H9 (cell line): ENCODE measurements around the gene AGTPBP1. TPM values are rescaled to one million over a fixed set of nuclear protein-coding genes. Genes with fewer than 3 reads are reported as not detected.

Experiments
- DNase-seq: peaks from one replicate; pipeline ENCODE4 v3.0.0-alpha.2; 2017
- H2AFZ ChIP-seq: one replicate; pipeline ENCODE4 v1.6.1; 2013; ENCODE audit warnings: mild to moderate bottlenecking, low read length, control low read depth, moderate library complexity
- H2AK5ac ChIP-seq: 2 replicates; pipeline ENCODE4 v1.6.1; 2013; ENCODE audit warnings: low read length, control low read depth, mixed read lengths; ENCODE audit not compliant: insufficient read length
- H2BK120ac ChIP-seq: one replicate; pipeline ENCODE4 v1.6.1; 2013; ENCODE audit warnings: low read depth, mild to moderate bottlenecking, low read length, control low read depth, inconsistent platforms; ENCODE audit not compliant: poor library complexity, severe bottlenecking
- H2BK12ac ChIP-seq: 2 replicates; pipeline ENCODE4 v1.6.1; 2013; ENCODE audit warnings: low read length, control low read depth, mixed read lengths, low read depth; ENCODE audit not compliant: insufficient read length
- H2BK15ac ChIP-seq: 2 replicates; pipeline ENCODE4 v1.6.1; 2013; ENCODE audit warnings: low read depth, low read length, control low read depth
- H2BK20ac ChIP-seq: one replicate; pipeline ENCODE4 v1.6.1; 2013; ENCODE audit warnings: low read depth, mild to moderate bottlenecking, low read length, control low read depth, inconsistent platforms; ENCODE audit not compliant: poor library complexity, severe bottlenecking
- H2BK5ac ChIP-seq: 2 replicates; pipeline ENCODE4 v1.6.1; 2013; ENCODE audit warnings: low read length, control low read depth, mixed read lengths; ENCODE audit not compliant: insufficient read length
- H3K14ac ChIP-seq: 2 replicates; pipeline ENCODE4 v1.6.1; 2013; ENCODE audit warnings: low read length, control low read depth; ENCODE audit not compliant: insufficient read depth
- H3K18ac ChIP-seq: 2 replicates; pipeline ENCODE4 v1.6.1; 2013; ENCODE audit warnings: low read depth, mild to moderate bottlenecking, mixed read lengths, low read length, control low read depth; ENCODE audit not compliant: insufficient read length
- H3K23ac ChIP-seq: 2 replicates; pipeline ENCODE4 v1.6.1; 2013; ENCODE audit warnings: low read length, control low read depth, mixed read lengths, low read depth; ENCODE audit not compliant: insufficient read length
- H3K23me2 ChIP-seq: 2 replicates; pipeline ENCODE4 v1.6.1; 2013; ENCODE audit warnings: low read depth, mild to moderate bottlenecking, mixed read lengths, low read length, control low read depth; ENCODE audit not compliant: insufficient read length, poor library complexity, severe bottlenecking
- H3K27ac ChIP-seq: 2 replicates; pipeline ENCODE4 v1.5.1; 2013; ENCODE audit warnings: low read length, control low read depth, mixed read lengths, low read depth; ENCODE audit not compliant: insufficient read length
- H3K27me3 ChIP-seq: 2 replicates; pipeline ENCODE4 v1.6.1; 2013; ENCODE audit warnings: low read length, control low read depth, inconsistent platforms; ENCODE audit not compliant: insufficient read depth
- H3K4ac ChIP-seq: 2 replicates; pipeline ENCODE4 v1.6.1; 2013; ENCODE audit warnings: low read depth, mild to moderate bottlenecking, control low read depth, inconsistent platforms, low read length, moderate library complexity
- H3K4me1 ChIP-seq: 2 replicates; pipeline ENCODE4 v1.6.1; 2013; ENCODE audit warnings: low read length, control low read depth, inconsistent platforms; ENCODE audit not compliant: insufficient read depth
- H3K4me2 ChIP-seq: 2 replicates; pipeline ENCODE4 v1.6.1; 2013; ENCODE audit warnings: low read length, control low read depth, mixed read lengths; ENCODE audit not compliant: insufficient read length, insufficient read depth
- H3K56ac ChIP-seq: 2 replicates; pipeline ENCODE4 v1.6.1; 2013; ENCODE audit warnings: low read depth, mild to moderate bottlenecking, mixed read lengths, low read length, control low read depth; ENCODE audit not compliant: insufficient read length
- H3K79me1 ChIP-seq: 2 replicates; pipeline ENCODE4 v1.6.1; 2013; ENCODE audit warnings: low read depth, mild to moderate bottlenecking, moderate library complexity, low read length, control low read depth, inconsistent platforms; ENCODE audit not compliant: insufficient read depth, poor library complexity, severe bottlenecking
- H3K79me2 ChIP-seq: 2 replicates; pipeline ENCODE4 v1.6.1; 2013; ENCODE audit warnings: low read length, control low read depth, inconsistent platforms; ENCODE audit not compliant: insufficient read depth
- H3K9ac ChIP-seq: 2 replicates; pipeline ENCODE4 v1.6.1; 2013; ENCODE audit warnings: low read length, control low read depth, mixed read lengths; ENCODE audit not compliant: insufficient read length; ENCODE audit errors: extremely low read depth
- H3K9me3 ChIP-seq: one replicate; pipeline ENCODE4 v1.6.1; 2013; ENCODE audit warnings: low read depth, low read length, inconsistent platforms; ENCODE audit not compliant: control insufficient read depth
- H3T11ph ChIP-seq: one replicate; pipeline ENCODE4 v1.6.1; 2013; ENCODE audit warnings: mild to moderate bottlenecking, low read length, control low read depth, inconsistent platforms
- H4K20me1 ChIP-seq: one replicate; pipeline ENCODE4 v1.6.1; 2013; ENCODE audit not compliant: control insufficient read depth, insufficient read length, insufficient read depth
- H4K5ac ChIP-seq: 2 replicates; pipeline ENCODE4 v1.6.1; 2013; ENCODE audit warnings: low read depth, mild to moderate bottlenecking, mixed read lengths, low read length, control low read depth; ENCODE audit not compliant: insufficient read length
- H4K8ac ChIP-seq: replicated peaks from 2 replicates; pipeline ENCODE4 v1.6.1; 2013; ENCODE audit warnings: low read length, control low read depth, mixed read lengths, low read depth; ENCODE audit not compliant: insufficient read length
- H4K91ac ChIP-seq: 2 replicates; pipeline ENCODE4 v1.6.1; 2013; ENCODE audit warnings: low read depth, mild to moderate bottlenecking, moderate library complexity, mixed read lengths, low read length, control low read depth; ENCODE audit not compliant: insufficient read length
- H3K27ac Mint-ChIP-seq, 3 experiments: 2 replicates in 2 of 3; 3 replicates in 1 of 3; pipeline ENCODE4 v1.8.0; 2020 to 2021; ENCODE audit warnings: mixed read lengths in 3 of 3, mild to moderate bottlenecking in 1 of 3, moderate library complexity in 1 of 3
- H3K27me3 Mint-ChIP-seq: 2 replicates; pipeline ENCODE4 v1.8.0; 2021; ENCODE audit warnings: low read depth, mild to moderate bottlenecking, moderate library complexity, mixed read lengths
- H3K36me3 Mint-ChIP-seq, 3 experiments: 2 replicates in 2 of 3; 3 replicates in 1 of 3; pipeline ENCODE4 v1.8.0; 2020 to 2021; ENCODE audit warnings: low read depth in 3 of 3, mixed read lengths in 3 of 3; ENCODE audit not compliant: insufficient read depth in 1 of 3
- H3K4me1 Mint-ChIP-seq, 2 experiments: 2 replicates each; pipeline ENCODE4 v1.8.0; 2020; ENCODE audit warnings: mixed read lengths in 2 of 2
- H3K4me3 Mint-ChIP-seq, 2 experiments: 2 replicates in 1 of 2; 3 replicates in 1 of 2; pipeline ENCODE4 v1.8.0; 2020 to 2021; ENCODE audit warnings: mild to moderate bottlenecking in 2 of 2, mixed read lengths in 2 of 2, moderate library complexity in 1 of 2
- H3K9me3 Mint-ChIP-seq, 2 experiments: 2 replicates in 1 of 2; 3 replicates in 1 of 2; pipeline ENCODE4 v1.8.0; 2020; ENCODE audit warnings: mild to moderate bottlenecking in 2 of 2, mixed read lengths in 2 of 2, moderate library complexity in 1 of 2
- CTCF ChIP-seq: fragments of 200-600 bp; sonication (generic); conservative IDR thresholded peaks from 3 replicates; pipeline ENCODE4 v1.8.0; 2021; ENCODE audit warnings: antibody characterized with exemption, mild to moderate bottlenecking
- total RNA-seq: library from RNA; stranded (reverse); gene quantifications from 2 replicates; pipeline ENCODE4 v1.2.1, GENCODE V29; 2021

Gene AGTPBP1
- total RNA-seq, 1 experiment from 2014 or later: 53.1 TPM

GRCh38 chr9:85702191-85702590, 39.6 kb downstream of the AGTPBP1 start:
- peaks cover 2 to 4% (median 2%) of the 10 kb centered on the region in 3 experiments; a peak in 2 of 7 replicates for H3K36me3 Mint-ChIP-seq
- no peak overlapping the region for H3K56ac ChIP-seq

More at GRCh38 chr9:85702191-85702590, 39.6 kb downstream of the AGTPBP1 start:
- Histone ChIP-seq H2BK5ac (no peak overlapping the region), H3K9ac (no peak overlapping the region), H4K20me1 (no peaks in the 10 kb centered on the region), H2AFZ (no peak overlapping the region), H3K79me2 (no peaks in the 10 kb centered on the region; the same call in 1 of the 2 replicates), H3K9me3 (no peaks in the 10 kb centered on the region), H2BK12ac (no peak overlapping the region), H3K23ac (no peak overlapping the region), H2BK15ac (no peak overlapping the region), H3K4ac (no peak overlapping the region), H3K18ac (no peak overlapping the region), H4K8ac (no peak overlapping the region), H3K27me3 (no peaks in the 10 kb centered on the region), H3T11ph (no peak overlapping the region), H3K27ac (no peak overlapping the region), H2AK5ac (no peak overlapping the region), H2BK20ac (no peak overlapping the region), H4K5ac (no peak overlapping the region), H2BK120ac (no peak overlapping the region), H3K4me2 (no peak overlapping the region), H3K23me2 (no peaks in the 10 kb centered on the region), H4K91ac (no peak overlapping the region), H3K14ac (no peak overlapping the region), H3K79me1 (peaks cover 4% of the 10 kb centered on the region), H3K4me1 (no peaks in the 10 kb centered on the region)
- Mint-ChIP-seq H3K27me3 (no peaks in the 10 kb centered on the region), H3K9me3 (no peaks in the 10 kb centered on the region), H3K4me3 (no peak overlapping the region), H3K4me1 (no peaks in the 10 kb centered on the region), H3K27ac (no peak overlapping the region)
- TF ChIP-seq CTCF: no peak
- no peak for DNase-seq
